GM15510 (cell line): ENCODE results near the gene ADARB2.

Experiments
- POLR2A ChIP-seq: IDR thresholded peaks from 3 replicates; pipeline ENCODE4 v1.6.1; 2011; ENCODE audit warnings: borderline replicate concordance; ENCODE audit not compliant: insufficient read length; ENCODE audit errors: extremely low read depth

Gene ADARB2

DNA sequence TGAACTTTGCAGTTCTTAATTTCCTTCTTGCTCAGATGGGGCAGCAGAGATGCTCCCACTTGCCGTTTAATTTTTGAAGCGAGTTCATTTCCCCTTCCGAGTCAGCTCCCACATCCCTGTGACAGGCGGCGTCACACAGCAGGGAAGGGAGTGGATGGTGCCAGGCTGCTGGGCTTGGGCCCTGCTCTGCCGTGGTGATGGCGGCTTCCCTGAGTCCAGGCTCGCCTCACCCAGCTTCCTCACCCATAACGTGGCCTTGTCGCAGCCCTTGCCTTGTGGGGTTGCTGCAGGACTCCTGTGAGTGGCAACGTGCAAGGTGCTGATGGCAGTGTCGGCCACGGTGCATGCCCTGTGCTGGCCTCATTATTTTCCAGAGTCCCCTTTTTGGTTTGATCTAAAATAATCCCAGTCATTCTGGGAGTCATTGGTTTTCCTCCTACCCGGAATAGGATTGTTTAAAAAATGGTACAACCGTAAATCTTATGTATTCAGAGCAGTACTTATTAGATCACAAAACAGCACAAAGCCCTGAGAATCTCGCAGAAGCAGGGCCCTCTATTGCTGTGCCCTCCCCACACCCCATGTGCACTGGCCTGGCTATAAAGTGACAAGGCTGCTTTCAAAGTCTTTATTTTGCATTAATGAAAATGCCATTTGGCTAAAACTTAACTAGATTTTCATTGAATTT, 421.1 kb downstream of the ADARB2 start:
- no peak for TF ChIP-seq POLR2A

DNA sequence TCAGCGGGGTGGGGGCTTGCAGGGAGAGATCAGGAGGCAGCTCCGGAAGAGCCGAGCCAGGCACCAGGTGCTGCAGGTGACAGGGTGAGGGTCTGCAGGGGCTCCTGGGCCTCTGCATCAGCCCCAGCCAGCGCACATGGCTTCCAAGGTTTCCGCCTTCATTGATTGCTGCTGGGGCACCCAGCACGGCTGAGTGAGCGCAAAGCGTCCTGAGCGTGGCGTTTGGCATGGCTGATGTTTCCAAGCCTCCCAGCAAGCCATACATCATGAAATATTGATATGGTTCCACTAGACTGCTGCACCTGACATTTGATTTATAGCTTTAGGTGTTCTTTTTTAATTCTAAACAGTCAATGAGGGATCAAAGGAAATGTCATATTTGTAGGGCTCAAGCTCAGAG, 422.1 kb downstream of the ADARB2 start:
- no peak for TF ChIP-seq POLR2A

DNA sequence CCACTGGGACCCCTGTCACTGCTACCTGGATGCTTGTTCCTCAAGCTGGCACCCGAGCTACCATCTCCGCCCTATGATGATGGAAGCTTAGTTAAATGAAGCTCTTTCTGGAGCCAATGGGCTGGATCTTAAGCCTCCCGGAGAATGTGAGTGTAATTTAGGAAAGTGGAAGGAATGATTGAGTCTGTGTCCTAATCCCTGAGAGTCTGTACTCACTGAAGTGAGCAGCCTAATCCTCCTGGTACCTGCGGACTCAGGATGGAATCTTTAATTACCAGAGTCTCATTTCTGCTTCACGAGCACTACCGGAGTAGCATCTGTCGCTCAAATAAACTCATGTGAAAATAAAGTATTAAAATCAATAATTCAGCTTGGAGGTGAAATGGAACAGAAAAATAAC, 425.6 kb downstream of the ADARB2 start:
- TF ChIP-seq POLR2A, result no peak

DNA sequence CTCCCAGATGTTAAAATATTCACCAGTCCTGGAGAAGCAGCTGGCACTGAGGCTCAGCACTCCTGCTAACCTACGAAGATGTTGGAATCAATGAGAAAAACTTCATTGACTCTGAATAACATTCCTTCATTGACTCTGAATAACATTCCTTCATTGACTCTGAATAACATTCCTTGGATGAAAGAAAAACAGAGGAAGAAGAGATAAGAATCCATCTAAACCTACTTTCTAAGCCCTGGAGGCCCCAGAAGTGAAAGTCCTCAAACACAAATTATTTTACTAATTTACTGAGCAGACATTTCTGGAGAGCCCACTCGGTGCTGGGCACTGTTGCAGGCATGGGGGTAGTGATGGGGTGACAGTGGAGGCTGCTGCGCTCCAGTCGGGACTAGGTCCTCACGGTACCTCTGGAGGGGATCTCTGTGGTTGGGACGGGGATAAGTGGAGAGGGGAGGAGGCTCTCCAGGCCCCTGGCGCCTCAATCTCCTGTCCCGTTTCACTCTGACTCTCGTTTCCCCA, 427.0 kb downstream of the ADARB2 start:
- no peak for TF ChIP-seq POLR2A

DNA sequence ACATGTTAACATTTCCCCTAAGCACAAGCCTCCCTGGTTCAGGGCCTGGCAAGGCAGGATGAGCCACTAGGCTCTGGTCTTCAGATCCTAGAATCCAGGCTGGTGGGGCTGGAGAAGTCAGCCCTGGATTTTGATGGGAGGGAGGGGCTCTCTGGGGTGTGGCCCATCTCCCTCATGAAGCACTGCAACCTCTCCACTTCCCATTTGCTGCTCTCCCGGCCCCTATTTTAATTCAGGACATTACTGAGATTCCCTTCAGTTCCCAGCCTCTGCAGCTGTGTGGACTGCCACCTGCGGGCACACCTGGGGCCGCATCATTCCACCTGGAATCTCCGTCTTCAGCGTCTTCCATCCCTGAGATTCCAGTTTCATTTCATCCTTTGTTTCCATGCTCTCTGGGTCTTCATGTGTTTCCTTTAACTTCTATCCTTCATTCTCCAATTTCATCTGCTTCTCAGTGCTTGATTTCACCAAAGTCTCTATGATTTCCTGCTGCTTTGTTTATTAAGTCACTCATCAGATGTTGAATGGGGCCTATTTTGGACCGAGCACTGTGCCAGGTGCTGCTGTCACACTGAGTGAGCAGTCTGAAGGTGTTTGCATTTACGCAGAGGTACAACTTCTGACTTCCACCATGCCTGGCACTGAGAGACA, 427.6 kb downstream of the ADARB2 start:
- TF ChIP-seq POLR2A, result no peak

DNA sequence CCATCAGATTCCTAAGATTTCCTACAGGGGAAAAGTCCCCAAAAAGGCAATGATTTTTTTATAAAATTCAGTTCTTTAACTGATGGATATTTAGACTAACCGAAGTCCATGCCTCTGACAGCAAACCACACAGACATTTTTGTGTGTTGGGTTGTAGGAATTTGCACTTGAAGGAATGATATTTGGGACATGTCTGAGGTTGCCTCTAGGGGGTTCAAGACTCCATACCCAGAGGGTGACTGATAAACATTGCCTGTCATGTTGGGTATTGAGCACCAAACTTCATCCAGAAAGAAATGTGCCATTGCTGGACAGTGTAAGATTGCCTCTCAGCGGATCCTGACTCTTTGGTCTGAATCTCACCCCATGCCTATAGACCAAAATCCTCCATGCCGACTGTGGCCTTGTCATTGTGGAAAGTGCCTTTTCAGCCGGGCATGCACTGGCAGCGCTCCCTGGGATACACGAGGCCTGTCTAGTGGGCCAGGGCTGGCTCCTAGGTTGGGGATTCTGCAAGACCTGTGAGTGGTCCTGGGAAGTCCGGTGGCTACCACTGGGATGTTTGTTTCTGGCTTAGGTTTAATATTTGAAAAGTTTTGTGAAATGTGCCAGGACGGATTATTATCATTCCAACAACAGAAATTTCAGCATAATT, 428.2 kb downstream of the ADARB2 start:
- TF ChIP-seq POLR2A, result no peak

DNA sequence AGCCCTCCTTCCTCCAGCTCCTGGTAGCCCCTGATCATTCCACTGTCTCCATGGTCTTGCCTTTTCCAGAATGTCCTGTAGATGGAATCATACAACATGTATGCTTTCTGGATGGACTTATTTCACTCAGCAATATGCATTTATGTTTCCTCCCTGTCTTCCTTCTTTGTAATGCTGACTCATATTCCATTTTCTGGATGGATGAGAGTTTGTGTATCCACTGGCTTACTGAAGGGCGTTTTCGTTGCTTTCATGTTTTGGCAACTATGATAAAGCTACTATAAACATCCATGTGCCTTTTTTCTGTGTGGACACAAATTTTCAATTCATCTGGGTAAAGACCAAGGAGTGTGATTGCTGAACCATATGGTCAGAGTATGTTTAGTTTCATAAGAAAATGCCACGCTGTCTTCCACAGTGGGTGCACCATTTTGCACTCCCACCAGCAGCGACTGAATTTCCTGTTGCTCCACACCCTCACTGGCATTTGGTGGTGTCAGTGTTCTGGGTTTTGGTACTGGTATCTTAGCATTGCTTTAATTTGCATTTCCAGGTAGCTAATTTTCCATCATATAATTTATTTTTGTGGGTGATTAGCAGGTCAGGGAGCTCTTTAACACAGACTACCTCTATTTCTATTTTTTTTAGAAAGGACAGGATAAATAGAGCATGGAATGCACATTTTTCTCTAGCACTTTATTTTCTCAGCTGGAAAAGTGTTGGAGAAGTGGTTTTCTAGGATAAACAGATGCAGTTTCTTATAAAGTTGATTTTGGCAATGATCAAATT, 429.0 kb downstream of the ADARB2 start:
- no peak for TF ChIP-seq POLR2A

DNA sequence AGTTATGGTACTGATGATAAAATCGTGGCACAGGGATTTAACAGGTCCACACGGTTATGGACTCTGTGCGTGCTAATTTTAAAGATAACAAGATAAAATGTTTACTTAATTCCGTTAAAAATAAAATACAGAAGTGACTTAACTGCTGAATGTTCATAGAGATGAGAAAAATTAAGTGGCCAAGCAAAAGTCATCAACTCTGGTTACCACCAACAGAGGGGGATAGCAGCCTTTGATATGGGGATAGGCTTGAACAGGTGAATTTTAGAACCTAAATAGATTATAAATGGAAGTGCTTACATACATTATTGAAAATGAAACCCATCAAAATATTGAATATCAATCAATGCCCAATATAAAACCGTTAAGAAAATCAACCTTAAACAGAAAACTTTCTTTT, 436.2 kb downstream of the ADARB2 start:
- no peak for TF ChIP-seq POLR2A

DNA sequence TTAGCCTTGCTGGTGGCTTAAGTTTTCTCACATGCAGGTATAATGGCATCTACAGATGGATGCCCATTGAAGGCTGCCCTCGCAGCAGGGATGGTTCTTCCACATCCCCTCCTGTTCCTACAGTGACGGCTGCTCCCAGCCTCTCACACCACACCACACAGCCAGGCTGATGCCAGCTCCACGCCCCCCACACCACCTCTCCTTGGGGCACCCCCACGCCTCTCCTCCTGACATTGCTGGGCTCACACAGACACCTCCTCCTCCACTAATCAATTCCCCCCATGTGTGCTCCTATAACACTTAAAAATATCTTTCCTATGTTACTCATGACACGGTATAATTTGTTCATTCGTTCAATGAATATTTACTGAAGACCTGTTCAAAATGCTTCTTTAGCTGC, 437.1 kb downstream of the ADARB2 start:
- TF ChIP-seq POLR2A, result no peak

DNA sequence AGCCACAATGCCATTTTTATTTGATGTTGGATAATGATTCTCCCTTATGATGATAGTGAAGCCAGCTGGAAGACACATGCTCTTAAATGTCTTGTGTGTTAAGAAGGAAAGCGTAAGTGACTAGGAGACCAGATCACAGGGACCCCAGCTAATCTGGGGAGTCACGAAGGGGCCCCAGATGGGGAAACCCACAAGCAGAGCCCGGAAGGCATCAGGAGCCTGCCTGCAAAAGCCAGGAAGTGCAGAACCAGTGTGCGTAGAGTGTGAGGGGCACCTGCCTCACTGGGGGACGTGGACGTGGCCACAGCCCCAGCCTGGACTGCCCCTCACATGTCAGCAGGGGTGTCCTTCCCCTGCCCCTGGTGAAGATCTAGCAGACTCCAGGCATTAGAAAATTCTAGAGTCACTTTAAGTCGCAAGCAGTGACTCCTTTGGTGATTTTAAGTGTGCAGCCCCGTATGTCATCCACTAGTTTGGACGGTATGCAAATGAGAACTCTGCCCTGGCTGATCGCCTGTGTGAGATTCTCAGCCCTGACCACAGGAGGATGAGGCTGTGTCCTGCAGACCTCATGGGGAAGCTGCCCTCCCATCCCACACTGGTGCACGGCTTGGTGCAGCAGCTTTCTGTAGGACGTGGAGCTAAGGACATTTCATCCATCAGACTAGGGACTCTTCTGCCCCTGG, 438.1 kb downstream of the ADARB2 start:
- no peak for TF ChIP-seq POLR2A

DNA sequence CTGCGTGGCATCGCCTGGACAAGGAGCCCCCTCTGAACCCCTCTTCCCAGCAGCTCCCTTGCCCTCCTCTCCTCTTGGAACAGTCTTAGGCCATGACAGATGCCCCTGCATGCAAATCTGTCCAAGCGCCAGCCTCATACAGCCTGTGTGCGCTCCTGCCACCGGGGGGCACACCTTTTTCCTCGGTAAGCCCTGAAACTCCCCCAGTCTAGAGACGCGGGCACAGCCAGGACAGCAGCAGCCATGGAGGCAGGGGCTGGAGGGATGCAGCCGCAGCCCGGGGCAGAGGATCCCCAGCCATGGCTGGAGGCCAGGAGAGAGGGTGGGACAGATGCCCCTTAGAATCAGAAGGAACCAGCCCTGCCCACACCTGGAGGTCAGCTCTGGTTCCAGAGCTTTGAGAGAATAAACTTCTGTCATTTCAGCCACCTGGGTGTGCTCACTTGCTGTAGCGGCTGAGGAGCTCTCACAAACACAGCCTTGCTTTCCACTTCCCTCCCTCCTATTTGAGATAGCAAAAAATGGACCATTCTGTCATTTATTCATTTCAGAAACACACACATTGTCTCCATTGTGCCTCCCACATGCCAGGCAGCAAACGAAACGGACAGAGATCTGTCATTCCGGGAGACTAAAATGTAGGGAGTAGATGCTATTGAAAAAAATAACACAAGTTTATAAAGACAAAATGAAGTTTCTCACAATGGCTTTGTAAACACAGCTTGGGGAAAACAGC, 439.6 kb downstream of the ADARB2 start:
- no peak for TF ChIP-seq POLR2A

DNA sequence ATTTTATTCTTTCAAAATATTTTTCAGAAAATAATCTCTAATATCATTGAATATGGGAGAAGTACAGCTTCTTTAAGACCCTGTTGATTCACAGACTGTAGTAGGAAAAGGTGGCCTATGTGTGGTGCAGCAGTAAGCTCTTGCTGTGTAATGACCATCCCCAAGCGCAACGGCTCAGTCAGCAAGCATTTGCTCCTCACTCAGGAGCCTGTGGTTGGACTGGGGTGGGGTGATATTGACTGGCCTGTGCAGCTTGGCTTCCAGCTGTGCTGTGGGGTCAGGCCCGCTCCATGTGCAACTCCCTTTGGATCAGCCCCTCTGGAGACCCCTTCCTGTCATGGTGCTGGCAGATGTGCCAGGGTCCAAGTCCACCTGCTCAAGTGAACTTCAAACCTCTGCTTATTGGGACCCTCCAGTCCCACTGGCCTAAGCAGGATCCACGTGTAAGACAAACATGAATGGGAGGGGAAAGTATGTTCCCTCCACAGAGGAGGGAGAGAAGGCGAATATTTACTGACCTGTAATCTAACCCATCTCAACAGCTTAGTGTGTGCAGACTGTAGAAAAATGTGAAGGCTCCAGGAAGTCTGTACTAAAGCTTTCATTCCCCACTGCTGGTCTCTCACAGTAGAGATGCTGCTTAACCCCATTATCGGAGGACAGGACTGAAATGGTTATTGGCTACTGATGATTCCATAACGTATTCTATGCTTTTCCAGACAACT, 441.4 kb downstream of the ADARB2 start:
- TF ChIP-seq POLR2A, result no peak

DNA sequence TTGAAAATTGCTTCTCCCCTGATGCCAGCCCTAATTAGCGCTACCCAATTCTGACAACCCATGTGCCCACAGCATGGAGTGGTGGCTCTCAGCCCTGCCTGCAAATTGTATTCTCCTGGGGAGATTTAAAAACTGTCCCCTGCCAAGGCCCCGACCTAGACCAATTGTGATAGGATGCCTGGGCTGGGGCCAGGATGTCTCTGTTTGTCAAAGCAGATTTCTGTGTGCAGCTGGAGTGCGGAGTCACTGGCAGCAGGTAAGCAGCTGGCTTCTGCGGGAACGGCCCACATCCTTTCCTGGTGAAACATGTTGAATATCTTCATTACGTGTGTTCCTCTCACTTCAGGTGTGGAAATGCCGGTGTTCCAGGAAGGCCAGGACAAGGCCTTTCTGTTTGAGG, 442.6 kb downstream of the ADARB2 start:
- no peak for TF ChIP-seq POLR2A
